Parathyroid adenoma (tissue), 2 donors: ENCODE measurements around the gene LCN2.
A peak's percentile ranks its signal among the peaks of the same experiment; 100 is the strongest.

Experiments used
- H2AFZ ChIP-seq: fragments of 300-600 bp; sonication (generic); one replicate; pipeline ENCODE4 v1.7.0; 2017; ENCODE audit warnings: antibody characterized with exemption, mild to moderate bottlenecking
- H3K27ac ChIP-seq: fragments of 300-600 bp; sonication (generic); one replicate; pipeline ENCODE4 v1.7.0; 2017
- H3K27me3 ChIP-seq: fragments of 300-600 bp; sonication (generic); one replicate; pipeline ENCODE4 v1.7.0; 2017; ENCODE audit warnings: low read length; ENCODE audit not compliant: control insufficient read depth, insufficient read depth
- H3K36me3 ChIP-seq: fragments of 300-600 bp; sonication (generic); one replicate; pipeline ENCODE4 v1.7.0; 2017; ENCODE audit warnings: low read length; ENCODE audit not compliant: control insufficient read depth, insufficient read depth
- H3K4me1 ChIP-seq: fragments of 300-600 bp; sonication (generic); one replicate; pipeline ENCODE4 v1.7.0; 2017; ENCODE audit warnings: control low read depth
- H3K4me2 ChIP-seq: fragments of 300-600 bp; sonication (generic); one replicate; pipeline ENCODE4 v1.7.0; 2017; ENCODE audit warnings: low read length
- H3K4me3 ChIP-seq: fragments of 300-600 bp; sonication (generic); one replicate; pipeline ENCODE4 v1.7.0; 2017; ENCODE audit warnings: low read depth, low read length
- H3K79me2 ChIP-seq: fragments of 300-600 bp; sonication (generic); one replicate; pipeline ENCODE4 v1.7.0; 2017; ENCODE audit warnings: control low read depth
- H3K9ac ChIP-seq: fragments of 300-600 bp; sonication (generic); one replicate; pipeline ENCODE4 v1.7.0; 2017; ENCODE audit warnings: mild to moderate bottlenecking
- H3K9me3 ChIP-seq: fragments of 300-600 bp; sonication (generic); one replicate; pipeline ENCODE4 v1.7.0; 2017; ENCODE audit warnings: low read length; ENCODE audit not compliant: control insufficient read depth
- TF ChIP-seq, protein P1 (sequence below): fragments of 300-600 bp; sonication (generic); IDR thresholded peaks from one replicate; pipeline ENCODE4 v1.7.0; 2017; ENCODE audit warnings: antibody characterized with exemption, mild to moderate bottlenecking
- donor health status: primary hyperparathyroidism.

The LCN2 gene

DNA sequence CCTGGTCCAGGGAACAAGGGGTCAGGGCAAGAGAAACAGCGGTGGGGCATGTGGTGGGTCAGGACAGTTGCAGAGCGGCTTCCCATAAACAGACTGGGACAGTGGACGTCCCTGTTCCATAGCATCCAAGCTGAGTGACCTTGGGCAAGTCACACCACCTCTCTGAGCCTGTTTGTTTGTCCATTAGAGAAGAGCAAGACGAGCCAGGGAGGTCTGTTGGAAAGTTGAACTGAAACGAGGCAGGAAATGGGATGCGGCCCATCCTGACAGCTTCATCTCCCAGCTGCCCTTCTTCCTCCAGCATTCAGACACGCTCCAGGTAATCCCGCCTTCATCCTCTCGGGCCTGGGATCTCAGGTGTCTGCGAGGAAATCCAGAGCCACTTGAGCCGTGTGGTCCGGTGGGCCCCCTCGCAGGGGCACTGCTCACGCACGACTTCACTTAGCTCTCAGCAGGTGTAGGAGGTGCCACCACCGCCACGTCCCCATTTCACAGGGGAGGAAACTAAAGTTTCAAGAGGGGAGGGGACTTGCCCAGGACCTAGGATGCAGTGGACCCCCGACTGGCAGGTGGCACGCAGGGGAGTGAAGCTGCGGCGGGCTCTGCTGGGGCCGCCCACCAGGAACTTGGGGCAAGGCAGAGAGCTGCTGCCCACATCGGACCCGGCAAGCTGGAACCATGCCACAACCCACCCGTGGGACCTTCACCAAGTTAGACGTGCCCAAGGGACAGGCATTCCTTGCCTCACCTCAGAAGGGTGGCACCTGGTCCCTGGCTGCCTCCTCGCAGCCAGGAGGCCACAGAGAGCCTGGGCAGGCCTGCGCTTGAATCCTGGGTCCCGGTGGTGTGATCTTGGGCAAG, 34.7 kb upstream of the LCN2 start:
- H3K4me2 ChIP-seq = no peak overlapping the region
- no peaks in the 10 kb centered on the region for H3K27me3 ChIP-seq
- H3K4me3 ChIP-seq = no peak overlapping the region
- H3K9ac ChIP-seq = no peak overlapping the region
- H3K36me3 ChIP-seq = no peaks in the 10 kb centered on the region
- H3K79me2 ChIP-seq = no peaks in the 10 kb centered on the region
- TF ChIP-seq, protein P1, sequence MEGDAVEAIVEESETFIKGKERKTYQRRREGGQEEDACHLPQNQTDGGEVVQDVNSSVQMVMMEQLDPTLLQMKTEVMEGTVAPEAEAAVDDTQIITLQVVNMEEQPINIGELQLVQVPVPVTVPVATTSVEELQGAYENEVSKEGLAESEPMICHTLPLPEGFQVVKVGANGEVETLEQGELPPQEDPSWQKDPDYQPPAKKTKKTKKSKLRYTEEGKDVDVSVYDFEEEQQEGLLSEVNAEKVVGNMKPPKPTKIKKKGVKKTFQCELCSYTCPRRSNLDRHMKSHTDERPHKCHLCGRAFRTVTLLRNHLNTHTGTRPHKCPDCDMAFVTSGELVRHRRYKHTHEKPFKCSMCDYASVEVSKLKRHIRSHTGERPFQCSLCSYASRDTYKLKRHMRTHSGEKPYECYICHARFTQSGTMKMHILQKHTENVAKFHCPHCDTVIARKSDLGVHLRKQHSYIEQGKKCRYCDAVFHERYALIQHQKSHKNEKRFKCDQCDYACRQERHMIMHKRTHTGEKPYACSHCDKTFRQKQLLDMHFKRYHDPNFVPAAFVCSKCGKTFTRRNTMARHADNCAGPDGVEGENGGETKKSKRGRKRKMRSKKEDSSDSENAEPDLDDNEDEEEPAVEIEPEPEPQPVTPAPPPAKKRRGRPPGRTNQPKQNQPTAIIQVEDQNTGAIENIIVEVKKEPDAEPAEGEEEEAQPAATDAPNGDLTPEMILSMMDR = no peak
- no peaks in the 10 kb centered on the region for H3K4me1 ChIP-seq
- no peak overlapping the region for H3K27ac ChIP-seq
- no peaks in the 10 kb centered on the region for H3K9me3 ChIP-seq
- no peak overlapping the region for H2AFZ ChIP-seq

GRCh38 chr9:128115187-128116103, 33.8 kb upstream of the LCN2 start:
- Histone ChIP-seq H3K79me2 (no peaks in the 10 kb centered on the region), H3K4me3 (no peak overlapping the region), H3K36me3 (no peaks in the 10 kb centered on the region), H3K4me2 (no peak overlapping the region), H3K27ac (no peak overlapping the region), H3K9ac (no peak overlapping the region), H2AFZ (no peak overlapping the region), H3K4me1 (no peaks in the 10 kb centered on the region), H3K9me3 (no peaks in the 10 kb centered on the region), H3K27me3 (no peaks in the 10 kb centered on the region)
- TF ChIP-seq, protein P1 = no peak

DNA sequence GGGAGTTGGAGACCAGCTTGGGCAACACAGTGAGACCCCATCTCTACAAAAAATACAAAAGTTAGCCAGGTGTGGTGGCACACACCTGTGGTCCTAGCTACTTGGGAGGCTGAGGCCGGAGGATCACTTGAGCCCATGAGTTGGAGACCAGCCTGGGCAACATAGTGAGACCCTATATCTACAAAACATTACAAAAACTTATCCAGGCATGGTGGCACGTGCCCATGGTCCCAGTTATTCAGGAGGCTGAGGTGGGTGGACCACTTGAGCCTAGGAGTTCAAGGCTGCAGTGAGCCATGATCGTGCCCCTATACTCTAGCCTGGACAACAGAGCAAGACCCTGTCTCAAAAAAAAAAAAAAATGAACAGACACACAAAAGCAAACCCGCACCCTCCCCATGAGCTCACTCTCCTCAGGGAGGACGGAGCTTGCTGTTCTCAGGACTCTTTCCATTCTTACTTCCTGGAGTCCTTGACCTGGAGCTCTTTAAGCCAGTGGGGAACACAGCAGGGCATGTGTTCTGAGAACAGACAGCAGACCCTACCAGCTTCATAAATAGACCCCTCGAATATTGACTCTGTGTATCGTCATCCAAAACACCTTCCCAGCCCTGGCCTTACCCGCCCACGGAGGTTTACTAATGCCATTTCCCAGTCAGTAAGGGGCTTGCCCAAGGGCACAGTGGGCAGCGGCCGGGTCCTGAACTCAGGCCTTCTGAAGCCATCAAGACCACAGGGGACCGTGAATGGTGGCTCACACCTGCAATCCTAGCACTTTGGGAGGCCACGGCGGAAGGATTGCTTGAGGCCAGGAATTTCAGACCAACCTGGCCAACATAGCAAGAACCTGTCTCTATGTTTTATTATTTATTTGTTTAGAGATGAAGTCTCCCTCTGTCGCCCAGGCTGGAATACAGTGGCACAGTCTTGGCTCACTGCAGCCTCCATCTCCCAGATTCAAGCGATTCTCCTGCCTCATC, 32.9 kb upstream of the LCN2 start:
- TF ChIP-seq, protein P1 = no peak
- no peak overlapping the region for H3K27ac ChIP-seq
- H3K36me3 ChIP-seq = no peaks in the 10 kb centered on the region
- H3K9me3 ChIP-seq = no peaks in the 10 kb centered on the region
- no peak overlapping the region for H3K9ac ChIP-seq
- H3K27me3 ChIP-seq = no peaks in the 10 kb centered on the region
- H3K4me1 ChIP-seq = no peaks in the 10 kb centered on the region
- H2AFZ ChIP-seq = no peak overlapping the region
- H3K4me3 ChIP-seq = no peak overlapping the region
- no peaks in the 10 kb centered on the region for H3K79me2 ChIP-seq
- H3K4me2 ChIP-seq = no peak overlapping the region

GRCh38 chr9:128117613-128118471, 31.4 kb upstream of the LCN2 start:
- Histone ChIP-seq H3K79me2 (no peaks in the 10 kb centered on the region), H3K4me1 (no peaks in the 10 kb centered on the region), H3K4me3 (no peak overlapping the region), H3K9me3 (no peaks in the 10 kb centered on the region), H3K36me3 (no peaks in the 10 kb centered on the region), H2AFZ (peak overlapping the region; percentile 28), H3K9ac (no peak overlapping the region), H3K27me3 (no peaks in the 10 kb centered on the region), H3K4me2 (no peak overlapping the region), H3K27ac (no peak overlapping the region)
- TF ChIP-seq, protein P1 = peak; percentile 99
